ENCODE measurements around the gene LTBP1. TPM values are rescaled to one million over a fixed set of nuclear protein-coding genes. Genes with fewer than 3 reads are reported as not detected.

LTBP1 gene
- total RNA-seq, 1 experiment from 2014 or later: 119 TPM

DNA sequence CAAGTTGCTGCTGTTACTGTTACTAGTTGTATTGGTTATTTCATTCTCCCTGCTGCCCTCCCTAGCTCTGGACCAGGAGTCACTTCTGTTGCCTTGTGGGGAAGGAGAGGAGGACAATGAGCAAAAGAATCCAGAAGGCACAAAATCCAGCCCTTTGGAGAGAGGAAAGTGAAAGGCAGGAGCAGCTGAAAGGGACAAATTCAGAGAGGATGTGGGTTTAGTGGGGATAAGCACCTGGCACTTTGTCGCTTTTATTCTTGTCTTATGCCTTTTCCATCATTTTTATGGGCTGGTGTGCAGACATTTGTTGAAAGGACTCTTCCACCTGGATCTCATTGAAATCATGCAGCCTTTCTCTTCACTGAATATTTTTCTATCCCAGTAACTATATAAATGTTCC is 24.3 kb upstream of the LTBP1 start:
- Mint-ChIP-seq H3K27ac (ENCODE audit: low read depth, unreplicated experiment) (no peak overlapping the region), H3K9me3 (ENCODE audit: unreplicated experiment) (peaks cover 6% of the 10 kb centered on the region), H3K4me1 (ENCODE audit: insufficient read depth, unreplicated experiment) (no peaks in the 10 kb centered on the region), H3K36me3 (ENCODE audit: insufficient read depth, unreplicated experiment) (no peaks in the 10 kb centered on the region), H3K4me3 (ENCODE audit: unreplicated experiment) (no peak overlapping the region), H3K27me3 (ENCODE audit: insufficient read depth, unreplicated experiment) (peaks cover 22% of the 10 kb centered on the region)
- no TSS peak for BruUV-seq (replicated peaks)
- ChIA-PET POLR2A (no interaction called here), CTCF (no interaction called here)
- DNase-seq (ENCODE audit: unreplicated experiment): no peak
- TF ChIP-seq CTCF (IDR thresholded peaks at IDR 0.05; ENCODE audit: unreplicated experiment): no peak
- intact Hi-C loops (cut with micrococcal nuclease): no loop called here

GRCh38 chr2:32923109-32923508 is 23.6 kb upstream of the LTBP1 start:
- DNase-seq (ENCODE audit: unreplicated experiment): no peak
- Mint-ChIP-seq H3K27ac (ENCODE audit: low read depth, unreplicated experiment) (no peak overlapping the region), H3K9me3 (ENCODE audit: unreplicated experiment) (peaks cover 7% of the 10 kb centered on the region), H3K36me3 (ENCODE audit: insufficient read depth, unreplicated experiment) (no peaks in the 10 kb centered on the region), H3K27me3 (ENCODE audit: insufficient read depth, unreplicated experiment) (peaks cover 25% of the 10 kb centered on the region), H3K4me1 (ENCODE audit: insufficient read depth, unreplicated experiment) (no peaks in the 10 kb centered on the region), H3K4me3 (ENCODE audit: unreplicated experiment) (no peak overlapping the region)
- no TSS peak for BruUV-seq (replicated peaks)
- no peak for TF ChIP-seq CTCF (IDR thresholded peaks at IDR 0.05; ENCODE audit: unreplicated experiment)
- POLR2A ChIA-PET: no interaction called here
- intact Hi-C loops (cut with micrococcal nuclease): no loop called here
- CTCF ChIA-PET: interaction anchor here (0.8 kb wide), 1 partner anchor 75 kb away, joined by 3 read pairs; no protein-coding TSS in a partner anchor

- peaks cover 7% of the 10 kb centered on the region for H3K9me3 Mint-ChIP-seq (ENCODE audit: unreplicated experiment)
- TF ChIP-seq CTCF (IDR thresholded peaks at IDR 0.05; ENCODE audit: unreplicated experiment): no peak
- no peak overlapping the region for H3K27ac Mint-ChIP-seq (ENCODE audit: low read depth, unreplicated experiment)
- BruUV-seq (replicated peaks): no TSS peak
- intact Hi-C loops (cut with micrococcal nuclease): no loop called here
- CTCF ChIA-PET: interaction anchor here (0.5 to 0.8 kb wide), 3 partner anchors 19 to 98 kb away, joined by 3 to 6 read pairs (median 3); no protein-coding TSS in a partner anchor
- POLR2A ChIA-PET: no interaction called here
- H3K4me3 Mint-ChIP-seq (ENCODE audit: unreplicated experiment): no peak overlapping the region
- H3K27me3 Mint-ChIP-seq (ENCODE audit: insufficient read depth, unreplicated experiment): peaks cover 16% of the 10 kb centered on the region
- H3K36me3 Mint-ChIP-seq (ENCODE audit: insufficient read depth, unreplicated experiment): no peaks in the 10 kb centered on the region
- H3K4me1 Mint-ChIP-seq (ENCODE audit: insufficient read depth, unreplicated experiment): no peaks in the 10 kb centered on the region
- DNase-seq (ENCODE audit: unreplicated experiment): no peak
Observed at GRCh38 chr2:32925283-32925815, 21.4 kb upstream of the LTBP1 start.

- Mint-ChIP-seq H3K27me3 (ENCODE audit: insufficient read depth, unreplicated experiment) (peaks cover 16% of the 10 kb centered on the region), H3K4me1 (ENCODE audit: insufficient read depth, unreplicated experiment) (no peaks in the 10 kb centered on the region), H3K27ac (ENCODE audit: low read depth, unreplicated experiment) (no peak overlapping the region), H3K9me3 (ENCODE audit: unreplicated experiment) (peaks cover 7% of the 10 kb centered on the region), H3K36me3 (ENCODE audit: insufficient read depth, unreplicated experiment) (no peaks in the 10 kb centered on the region), H3K4me3 (ENCODE audit: unreplicated experiment) (no peak overlapping the region)
- no peak for TF ChIP-seq CTCF (IDR thresholded peaks at IDR 0.05; ENCODE audit: unreplicated experiment)
- CTCF ChIA-PET: interaction anchor here (0.6 to 0.8 kb wide), 2 partner anchors 97 to 108 kb away, joined by 3 read pairs; no protein-coding TSS in a partner anchor
- intact Hi-C loops (cut with micrococcal nuclease): no loop called here
- DNase-seq (ENCODE audit: unreplicated experiment): no peak
- POLR2A ChIA-PET: no interaction called here
- no TSS peak for BruUV-seq (replicated peaks)
Observed at GRCh38 chr2:32925976-32926707, 20.6 kb upstream of the LTBP1 start.

All from MCF 10A (cell line).